H1 (cell line): ENCODE data around the gene SYK. TPM values are rescaled to one million over a fixed set of nuclear protein-coding genes. Genes with fewer than 3 reads are reported as not detected.

Source experiments
- ASH2L ChIP-seq: fragments of 200-600, 300-600 bp; sonication (generic); IDR thresholded peaks from one replicate; pipeline ENCODE4 v1.7.1; 2017; ENCODE audit warnings: low read length
- BACH1 ChIP-seq: IDR thresholded peaks from 2 replicates; pipeline ENCODE4 v1.6.1; 2012; ENCODE audit warnings: low read length, improper control_type of control experiment
- CEBPB ChIP-seq: IDR thresholded peaks from 2 replicates; pipeline ENCODE4 v1.6.1; 2012; ENCODE audit warnings: low read depth, low read length
- CTBP2 ChIP-seq: IDR thresholded peaks from 2 replicates; pipeline ENCODE4 v1.7.0; 2011; ENCODE audit warnings: borderline replicate concordance, mild to moderate bottlenecking, moderate library complexity, mixed read lengths, low read length; ENCODE audit not compliant: insufficient read depth, insufficient read length
- CTCF ChIP-seq, 3 experiments: IDR thresholded peaks; 1 replicate in 2 of 3; 2 replicates in 1 of 3; pipeline versions ENCODE4 v1.5.1 to v1.6.1; 2011; ENCODE audit warnings: low read length in 3 of 3, mild to moderate bottlenecking in 3 of 3, inconsistent platforms in 2 of 3, low read depth in 1 of 3, moderate library complexity in 1 of 3; ENCODE audit not compliant: insufficient read depth in 1 of 3; ENCODE audit errors: control extremely low read depth in 1 of 3
- EGR1 ChIP-seq: IDR thresholded peaks from 2 replicates; pipeline ENCODE4 v1.6.1; 2011; ENCODE audit warnings: low read depth, low read length, borderline replicate concordance
- EZH2 ChIP-seq: fragments of 200-600 bp; sonication (generic); IDR thresholded peaks from 2 replicates; pipeline ENCODE4 v1.7.1; 2012; ENCODE audit warnings: low read depth, mild to moderate bottlenecking, moderate library complexity, low read length, inconsistent platforms; ENCODE audit not compliant: severe bottlenecking
- FOSL1 ChIP-seq: IDR thresholded peaks from 2 replicates; pipeline ENCODE4 v1.6.1; 2011; ENCODE audit warnings: mild to moderate bottlenecking, low read depth, low read length, moderate library complexity; ENCODE audit not compliant: insufficient read depth
- JUN ChIP-seq: IDR thresholded peaks from 2 replicates; pipeline ENCODE4 v1.6.1; 2011; ENCODE audit warnings: low read depth, mild to moderate bottlenecking, improper control_type of control experiment, low read length
- KDM4A ChIP-seq: IDR thresholded peaks from one replicate; pipeline ENCODE4 v1.7.1; 2012; ENCODE audit warnings: low read depth, mild to moderate bottlenecking, moderate library complexity, low read length, inconsistent platforms; ENCODE audit not compliant: severe bottlenecking
- POU5F1 ChIP-seq: IDR thresholded peaks from 2 replicates; pipeline ENCODE4 v1.6.1; 2011; ENCODE audit warnings: low read depth, mild to moderate bottlenecking, low read length, moderate library complexity
- RAD21 ChIP-seq, 2 experiments: IDR thresholded peaks in 1 of 2; conservative IDR thresholded peaks in 1 of 2; 2 replicates each; pipeline ENCODE4 v1.6.1; 2011; ENCODE audit warnings: low read depth in 2 of 2, low read length in 2 of 2, improper control_type of control experiment in 1 of 2, inconsistent platforms in 1 of 2, mild to moderate bottlenecking in 1 of 2, moderate library complexity in 1 of 2
- SAP30 ChIP-seq: fragments of 300-600 bp; sonication (generic); IDR thresholded peaks from 2 replicates; pipeline ENCODE4 v1.7.1; 2012; ENCODE audit warnings: low read length, moderate library complexity, mild to moderate bottlenecking, inconsistent platforms; ENCODE audit not compliant: insufficient read depth, insufficient replicate concordance
- SIN3A ChIP-seq, 2 experiments: IDR thresholded peaks in 1 of 2; conservative IDR thresholded peaks in 1 of 2; 2 replicates each; pipeline ENCODE4 v1.6.1; 2011 to 2012; ENCODE audit warnings: low read length in 2 of 2, improper control_type of control experiment in 1 of 2, low read depth in 1 of 2, mild to moderate bottlenecking in 1 of 2
- SIRT6 ChIP-seq: IDR thresholded peaks from one replicate; pipeline ENCODE4 v1.7.1; 2012; ENCODE audit warnings: low read length, inconsistent platforms
- SRF ChIP-seq: IDR thresholded peaks from 2 replicates; pipeline ENCODE4 v1.6.1; 2011; ENCODE audit warnings: mild to moderate bottlenecking, low read depth, low read length, moderate library complexity
- SUZ12 ChIP-seq: fragments of 200-600 bp; sonication (generic); IDR thresholded peaks from 2 replicates; pipeline ENCODE4 v1.6.1; 2012; ENCODE audit warnings: mild to moderate bottlenecking, inconsistent platforms, low read length, moderate library complexity, mixed read lengths
- TBP ChIP-seq: IDR thresholded peaks from 2 replicates; pipeline ENCODE4 v1.6.1; 2011; ENCODE audit warnings: low read depth, low read length, improper control_type of control experiment
- polyA plus RNA-seq, 7 experiments: library from polyadenylated mRNA; depleted of rRNA in 3 of 7; stranded (reverse) in 5 of 7; unstranded in 2 of 7; fragments of >200 nt in 5 of 7; fragments of 200-250 nt in 2 of 7; gene quantifications; 1 replicate in 5 of 7; 2 replicates in 1 of 7; 4 replicates in 1 of 7; pipeline versions ENCODE4 v1.2.1 to v1.2.3, GENCODE V29; 2011 to 2013; ENCODE audit warnings: missing spikeins in 2 of 7, mixed read lengths in 2 of 7
- total RNA-seq: library from RNA; stranded (reverse); fragmentation: NEBNext Ultra II Directional; extraction: Animal tissue kit (Norgen Biotek cat#: 25700); gene quantifications from 2 replicates; pipeline ENCODE4 v1.2.1, GENCODE V29; 2021

Gene SYK
- total and polyA plus RNA-seq, 2 of the 8 experiments (the other 6 are each of a cell fraction or from before 2014, with no cell fraction given) = 1.5 to 4.4 TPM

GRCh38 chr9:90914868-90915483, 113.4 kb downstream of the SYK start (continued):
- peak; percentile 83 to 93 (median 92) for TF ChIP-seq CTCF (IDR thresholded peaks at IDR 0.05; ENCODE audit: control extremely low read depth in 1 of 3, insufficient read depth in 1 of 3, low read depth in 1 of 3, low read length in 3 of 3)
- TF ChIP-seq JUN = no peak
- TF ChIP-seq SIRT6 = no peak
- no peak for TF ChIP-seq SUZ12
- TF ChIP-seq SAP30 = no peak
- no peak for TF ChIP-seq EZH2
- no peak for TF ChIP-seq POU5F1
- no peak for TF ChIP-seq CEBPB
- TF ChIP-seq ASH2L = no peak
- TF ChIP-seq KDM4A = no peak
- no peak for TF ChIP-seq FOSL1
- no peak for TF ChIP-seq BACH1
- no peak for TF ChIP-seq SRF
- TF ChIP-seq RAD21 (IDR thresholded peaks at IDR 0.05 in 1 of 2, conservative IDR thresholded peaks at IDR 0.05 in 1 of 2; ENCODE audit: low read depth in 2 of 2, low read length in 2 of 2) = peak; percentile 97 to 98
- TF ChIP-seq TBP = peak; percentile 63
- no peak for TF ChIP-seq EGR1
- no peak for TF ChIP-seq SIN3A (conservative IDR thresholded peaks at IDR 0.05 in 1 of 2, IDR thresholded peaks at IDR 0.05 in 1 of 2; ENCODE audit: low read depth in 1 of 2, low read length in 2 of 2)
- no peak for TF ChIP-seq CTBP2
